OCI-LY3 (cell line): ENCODE results near the gene BMPR1B.

Experiments used
- H2AFZ ChIP-seq: fragments of 200-600, 300-600 bp; shearing (Covaris generic); 2 replicates; pipeline ENCODE4 v1.6.0; 2014; ENCODE audit warnings: antibody characterized with exemption, low read depth, low read length
- H3K27ac ChIP-seq: fragments of 200-600, 300-600 bp; sonication (generic); 2 replicates; pipeline ENCODE4 v1.5.1; 2014; ENCODE audit warnings: mild to moderate bottlenecking, low read length, moderate library complexity, mixed read lengths
- H3K27me3 ChIP-seq: fragments of 200-600, 300-600 bp; sonication (generic); 2 replicates; pipeline ENCODE4 v1.6.1; 2014; ENCODE audit warnings: low read depth, low read length, mixed read lengths
- H3K36me3 ChIP-seq: fragments of 200-600, 300-600 bp; sonication (generic); replicated peaks from 2 replicates; pipeline ENCODE3; 2014; ENCODE audit warnings: low read depth, low read length, mixed read lengths
- H3K4me1 ChIP-seq: fragments of 300-600, 200-600 bp; sonication (generic); 2 replicates; pipeline ENCODE4 v1.6.1; 2014; ENCODE audit warnings: low read length, mixed read lengths
- H3K4me2 ChIP-seq: fragments of 200-600, 300-600 bp; sonication (generic); 2 replicates; pipeline ENCODE4 v1.6.1; 2014; ENCODE audit warnings: low read length, mixed read lengths
- H3K4me3 ChIP-seq: fragments of 300-600, 200-600 bp; sonication (generic); 2 replicates; pipeline ENCODE4 v1.5.1; 2014; ENCODE audit warnings: antibody characterized with exemption, mild to moderate bottlenecking, low read length, moderate library complexity
- H3K79me2 ChIP-seq: fragments of 300-600, 200-600 bp; shearing (Covaris generic); 2 replicates; pipeline ENCODE4 v1.6.1; 2014; ENCODE audit warnings: mild to moderate bottlenecking, low read length, mixed read lengths
- H3K9ac ChIP-seq: fragments of 300-600, 200-600 bp; shearing (Covaris generic); 2 replicates; pipeline ENCODE4 v1.6.0; 2014; ENCODE audit warnings: mild to moderate bottlenecking, low read length, moderate library complexity
- H3K9me3 ChIP-seq: fragments of 200-600, 300-600 bp; shearing (Covaris generic); 2 replicates; pipeline ENCODE4 v1.6.1; 2014; ENCODE audit warnings: low read length, mixed read lengths; ENCODE audit not compliant: insufficient read depth
- H4K20me1 ChIP-seq: fragments of 200-600, 300-600 bp; sonication (generic); 2 replicates; pipeline ENCODE4 v1.6.1; 2016; ENCODE audit warnings: low read length, mixed read lengths; ENCODE audit not compliant: insufficient read depth
- CTCF ChIP-seq: fragments of 200-600, 300-600 bp; sonication (generic); IDR thresholded peaks from 2 replicates; pipeline ENCODE4 v1.5.1; 2014; ENCODE audit warnings: antibody characterized with exemption, low read length, low read depth
- EZH2phosphoT487 ChIP-seq: fragments of 200-600 bp; shearing (Covaris generic); IDR thresholded peaks from 2 replicates; pipeline ENCODE4 v1.6.1; 2018; ENCODE audit warnings: antibody characterized with exemption, mixed run types, low read depth

Gene BMPR1B

DNA sequence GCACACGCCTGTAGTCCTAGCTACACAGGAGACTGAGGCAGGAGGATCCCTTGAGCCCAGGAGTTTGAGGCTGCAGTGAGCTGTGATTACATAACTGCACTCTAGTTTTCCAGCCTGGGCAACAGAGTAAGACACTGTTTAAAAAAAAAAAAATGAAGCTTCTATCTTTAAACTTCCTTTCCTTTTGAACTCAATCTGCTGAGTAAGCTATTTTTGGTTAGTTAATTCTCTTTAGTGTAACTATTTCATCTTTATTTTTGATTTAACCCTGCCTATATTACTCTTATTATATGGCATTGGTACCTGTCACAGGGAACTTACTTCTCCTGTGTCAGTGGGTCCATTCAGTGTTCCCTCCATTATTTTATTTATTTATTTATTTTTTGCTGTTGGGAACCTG is 160.8 kb downstream of the BMPR1B start:
- no peaks in the 10 kb centered on the region for H3K9me3 ChIP-seq
- no peaks in the 10 kb centered on the region for H3K4me1 ChIP-seq
- no peak overlapping the region for H3K4me3 ChIP-seq
- H4K20me1 ChIP-seq: no peaks in the 10 kb centered on the region
- H3K79me2 ChIP-seq: no peaks in the 10 kb centered on the region
- no peaks in the 10 kb centered on the region for H3K27me3 ChIP-seq
- no peak overlapping the region for H3K9ac ChIP-seq
- H2AFZ ChIP-seq: no peak overlapping the region
- TF ChIP-seq CTCF (no peak), EZH2phosphoT487 (no peak)
- H3K4me2 ChIP-seq: no peak overlapping the region
- H3K27ac ChIP-seq: no peak overlapping the region
- no peaks in the 10 kb centered on the region for H3K36me3 ChIP-seq

DNA sequence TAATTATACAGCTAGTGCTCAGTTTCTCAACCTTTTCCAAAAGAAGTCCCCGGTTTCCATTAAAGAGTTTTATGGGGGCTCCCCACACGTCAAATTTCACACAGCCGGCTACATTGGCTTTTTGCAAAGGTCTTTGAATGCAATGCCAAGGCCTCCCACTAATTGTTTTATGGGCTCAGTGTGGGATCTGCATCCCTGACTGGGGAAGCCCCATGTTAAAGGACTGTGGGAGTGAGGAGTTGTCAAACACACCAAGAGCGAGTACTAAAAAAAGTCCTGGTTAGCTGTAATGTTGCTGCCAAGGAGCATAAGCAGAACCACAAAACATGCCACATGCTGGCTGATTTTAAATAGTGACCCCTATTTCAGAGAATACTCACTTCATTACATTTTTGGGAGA is 162.6 kb downstream of the BMPR1B start:
- TF ChIP-seq CTCF (no peak), EZH2phosphoT487 (no peak)
- H2AFZ ChIP-seq: no peak overlapping the region

DNA sequence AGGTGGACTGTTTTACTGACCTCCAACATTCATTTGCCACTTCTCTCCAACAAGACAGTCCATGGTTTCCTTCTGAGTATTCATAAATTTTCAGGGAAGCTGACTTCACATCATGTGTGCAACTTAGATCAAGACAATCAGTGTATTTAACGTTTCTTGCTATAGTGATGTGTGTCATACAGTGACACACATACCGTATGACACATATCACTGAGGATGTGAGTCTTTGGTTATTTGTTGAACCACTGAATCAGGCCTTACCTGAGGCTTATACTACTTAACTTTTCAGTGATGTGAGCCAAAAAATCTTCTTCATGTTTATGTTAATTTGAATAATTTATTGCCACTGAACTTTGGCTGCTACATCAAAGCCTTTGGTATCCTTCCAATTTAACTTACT is 166.8 kb downstream of the BMPR1B start:
- no peaks in the 10 kb centered on the region for H3K9me3 ChIP-seq
- H2AFZ ChIP-seq: no peak overlapping the region
- no peak for TF ChIP-seq CTCF
- no peak for TF ChIP-seq EZH2phosphoT487
- no peaks in the 10 kb centered on the region for H3K27me3 ChIP-seq
- H3K4me3 ChIP-seq: no peak overlapping the region
- H4K20me1 ChIP-seq: no peaks in the 10 kb centered on the region
- no peaks in the 10 kb centered on the region for H3K36me3 ChIP-seq
- H3K27ac ChIP-seq: no peak overlapping the region
- no peak overlapping the region for H3K9ac ChIP-seq
- no peak overlapping the region for H3K4me2 ChIP-seq
- no peaks in the 10 kb centered on the region for H3K4me1 ChIP-seq
- H3K79me2 ChIP-seq: no peaks in the 10 kb centered on the region

More for the DNA sequence above, 162.6 kb downstream of the BMPR1B start:
- Histone ChIP-seq H3K4me2 (no peak overlapping the region), H3K4me3 (no peak overlapping the region), H3K9ac (no peak overlapping the region), H3K79me2 (no peaks in the 10 kb centered on the region), H3K27me3 (no peaks in the 10 kb centered on the region), H3K9me3 (no peaks in the 10 kb centered on the region), H3K4me1 (no peaks in the 10 kb centered on the region), H3K36me3 (no peaks in the 10 kb centered on the region), H3K27ac (no peak overlapping the region), H4K20me1 (no peaks in the 10 kb centered on the region)

DNA sequence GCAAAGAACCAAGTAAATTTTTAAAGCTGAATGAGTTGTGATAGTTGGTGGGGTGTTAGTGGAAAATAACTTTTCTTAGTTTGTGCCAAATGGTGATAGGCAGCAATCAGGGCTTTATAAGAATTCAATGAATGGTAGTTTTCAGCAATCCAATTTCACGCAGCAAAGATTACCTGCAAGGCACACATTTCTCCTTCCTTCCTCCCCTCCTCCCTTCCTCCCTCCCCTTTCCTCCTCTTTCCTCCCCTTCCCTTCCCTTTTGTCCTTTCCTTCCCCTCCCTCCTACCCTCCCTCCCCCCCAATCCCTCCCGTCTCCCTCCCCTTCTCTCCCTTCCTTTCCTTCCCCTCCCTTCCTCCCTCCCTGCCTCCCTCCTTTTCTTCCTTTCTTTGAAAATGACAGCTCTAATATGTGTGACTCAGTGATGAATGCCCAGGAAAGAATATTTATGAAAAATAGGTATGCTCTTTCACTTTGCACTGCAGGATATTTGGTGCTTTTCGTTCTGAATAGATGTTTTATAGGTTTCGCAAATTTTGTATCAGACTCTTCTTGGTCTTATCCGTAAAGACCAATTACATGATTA is 168.1 kb downstream of the BMPR1B start:
- no peaks in the 10 kb centered on the region for H4K20me1 ChIP-seq
- H3K4me1 ChIP-seq: no peaks in the 10 kb centered on the region
- H3K4me2 ChIP-seq: no peak overlapping the region
- H3K9ac ChIP-seq: no peak overlapping the region
- no peaks in the 10 kb centered on the region for H3K9me3 ChIP-seq
- H3K27me3 ChIP-seq: no peaks in the 10 kb centered on the region
- no peaks in the 10 kb centered on the region for H3K36me3 ChIP-seq
- H2AFZ ChIP-seq: no peak overlapping the region
- H3K27ac ChIP-seq: no peak overlapping the region
- no peak overlapping the region for H3K4me3 ChIP-seq
- no peaks in the 10 kb centered on the region for H3K79me2 ChIP-seq
- TF ChIP-seq CTCF (no peak), EZH2phosphoT487 (no peak)
